ENCODE measurements around the gene LSM4. TPM values are rescaled to one million over a fixed set of nuclear protein-coding genes. Genes with fewer than 3 reads are reported as not detected.
A peak's percentile ranks its signal among the peaks of the same experiment; 100 is the strongest.
"Not testable (repeated sequence)": the region's sequence is repeated elsewhere in the genome, so short reads cannot be mapped to it uniquely, and the experiment has no call there.

The LSM4 gene
- total RNA-seq: 100 to 1,000 TPM in 2 of 6 experiments, 10 to 100 TPM in 4; 37.6 to 139 (median 47.3) TPM
- long read RNA-seq, transcript LSM4-203 (5 exons, 1,908 nt): major isoform, 26 of 31 reads
- long read RNA-seq, partial matches to known transcripts: 3 of 31 reads
- long read RNA-seq, other reads (novel, unspliced or antisense): 0 of 31 reads

DNA sequence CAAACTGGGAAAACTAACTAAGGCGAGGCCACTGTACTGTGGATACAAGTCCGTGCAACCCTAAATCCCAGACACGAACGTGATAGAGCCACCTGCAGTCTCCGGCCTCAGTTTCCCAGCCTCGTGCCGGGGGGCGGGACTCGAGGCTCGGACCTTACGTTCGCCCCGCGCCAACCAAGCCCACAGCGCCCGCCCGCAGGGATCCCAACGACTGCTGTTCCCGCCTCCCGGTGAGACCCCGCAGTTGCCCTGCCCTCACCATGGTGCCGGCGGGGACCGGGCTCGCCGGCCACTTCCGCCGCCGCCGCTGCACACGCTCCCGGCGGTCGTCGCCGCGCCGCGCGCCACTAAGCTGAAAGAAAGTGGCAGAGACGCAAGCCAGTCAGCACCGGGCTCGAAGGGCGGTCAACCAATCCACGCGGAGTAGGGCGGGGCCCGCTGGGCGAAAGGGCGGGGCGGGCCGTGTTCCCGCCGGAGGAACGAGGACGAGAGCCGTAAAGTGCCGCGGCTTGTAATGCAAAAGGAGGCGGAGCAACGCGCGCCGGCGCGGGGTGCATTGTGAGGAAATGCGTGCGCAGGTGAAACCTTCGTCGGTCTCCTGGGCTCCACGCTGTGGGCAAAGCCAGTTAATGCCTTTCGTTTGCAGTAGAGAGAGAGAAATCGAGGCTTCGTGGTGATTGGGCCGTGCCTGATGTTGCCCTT lies at the start of gene LSM4:
TSS of gene LSM4 (minus strand) at position 318 of the 702 bp plus-strand sequence. CDS start at position 262, 56 bp downstream.
- H3K4me3 ChIP-seq: peak within 1 kb of the TSS; percentile 64 to 97 (median 95)
- DNase-seq (peak; percentile 98 to 99 (median 98)), ATAC-seq (peak; percentile 87 to 94 (median 90))
- TF ChIP-seq POLR2A (IDR thresholded peaks at IDR 0.05): peak; percentile 94
- TF ChIP-seq, protein P1, sequence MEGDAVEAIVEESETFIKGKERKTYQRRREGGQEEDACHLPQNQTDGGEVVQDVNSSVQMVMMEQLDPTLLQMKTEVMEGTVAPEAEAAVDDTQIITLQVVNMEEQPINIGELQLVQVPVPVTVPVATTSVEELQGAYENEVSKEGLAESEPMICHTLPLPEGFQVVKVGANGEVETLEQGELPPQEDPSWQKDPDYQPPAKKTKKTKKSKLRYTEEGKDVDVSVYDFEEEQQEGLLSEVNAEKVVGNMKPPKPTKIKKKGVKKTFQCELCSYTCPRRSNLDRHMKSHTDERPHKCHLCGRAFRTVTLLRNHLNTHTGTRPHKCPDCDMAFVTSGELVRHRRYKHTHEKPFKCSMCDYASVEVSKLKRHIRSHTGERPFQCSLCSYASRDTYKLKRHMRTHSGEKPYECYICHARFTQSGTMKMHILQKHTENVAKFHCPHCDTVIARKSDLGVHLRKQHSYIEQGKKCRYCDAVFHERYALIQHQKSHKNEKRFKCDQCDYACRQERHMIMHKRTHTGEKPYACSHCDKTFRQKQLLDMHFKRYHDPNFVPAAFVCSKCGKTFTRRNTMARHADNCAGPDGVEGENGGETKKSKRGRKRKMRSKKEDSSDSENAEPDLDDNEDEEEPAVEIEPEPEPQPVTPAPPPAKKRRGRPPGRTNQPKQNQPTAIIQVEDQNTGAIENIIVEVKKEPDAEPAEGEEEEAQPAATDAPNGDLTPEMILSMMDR (IDR thresholded peaks at IDR 0.05): no peak
- intact Hi-C loops (cut with DNase I): loop anchor here (5.0 kb wide), 2 partner anchors 36 to 46 kb away; no protein-coding TSS in a partner anchor
- no peaks in the 10 kb centered on the region for H3K9me3 ChIP-seq
- no peaks in the 10 kb centered on the region for H3K27me3 ChIP-seq
- H3K36me3 ChIP-seq: no peaks in the 10 kb centered on the region
- WGBS (ENCODE audit: insufficient coverage, low coverage, low lambda C conversion rate, missing lambda C conversion rate): under 1% methylated on average over 45 of the region's 75 CpGs
- H3K27ac ChIP-seq: peak within 1 kb of the TSS; percentile 79 to 89 (median 82)
- peaks cover under 1 to 52% (median 23%) of the 10 kb centered on the region in 4 donors for H3K4me1 ChIP-seq

DNA sequence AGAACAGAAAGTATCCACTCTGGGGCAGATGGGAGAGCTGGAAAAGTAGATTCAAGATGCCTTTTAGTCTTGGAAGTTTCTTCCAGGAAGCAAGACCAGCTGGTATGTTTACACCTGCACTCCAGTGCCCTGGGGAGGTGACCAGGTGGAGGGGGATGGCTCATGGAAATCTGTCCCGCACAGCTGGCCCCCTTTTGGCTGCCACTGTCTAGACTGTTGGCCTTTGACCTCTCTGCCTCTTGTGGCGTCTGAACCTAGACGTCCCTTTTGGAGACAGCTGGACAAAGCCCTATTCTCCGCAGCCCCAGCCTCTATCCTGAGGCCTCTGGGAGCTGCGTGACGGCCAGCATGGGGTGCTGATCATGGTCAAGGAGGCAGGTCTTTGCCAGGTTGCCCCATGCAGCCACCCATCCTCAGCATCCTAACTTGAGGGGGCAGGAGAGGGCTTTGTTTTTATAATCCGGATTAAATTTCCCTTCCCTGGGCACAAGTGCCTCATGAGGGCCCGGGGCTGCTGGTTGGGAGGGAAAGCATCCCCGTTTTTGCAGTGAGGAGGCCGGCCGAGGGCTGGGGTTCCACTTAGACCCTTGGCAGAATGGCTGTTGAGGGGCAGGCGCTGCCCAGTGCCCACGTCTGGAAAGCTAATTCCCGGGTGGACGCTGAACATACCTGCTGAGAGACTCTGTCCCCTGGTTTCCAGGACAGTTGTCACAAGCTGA lies 45.8 kb upstream of the LSM4 start:
- H3K4me3 ChIP-seq: no peak overlapping the region
- DNase-seq (no peak), ATAC-seq (no peak)
- WGBS (ENCODE audit: insufficient coverage, low coverage, low lambda C conversion rate, missing lambda C conversion rate): 87% methylated on average over 5 of the region's 15 CpGs
- no peak overlapping the region for H3K27ac ChIP-seq
- TF ChIP-seq POLR2A (IDR thresholded peaks at IDR 0.05): no peak
- TF ChIP-seq, protein P1 (IDR thresholded peaks at IDR 0.05): no peak
- intact Hi-C loops (cut with DNase I): no loop called here
- peaks cover 0 to 16% (median 5%) of the 10 kb centered on the region in 4 donors for H3K4me1 ChIP-seq
- H3K36me3 ChIP-seq: peaks cover 0 to 7% (median 0%) of the 10 kb centered on the region in 4 donors
- H3K9me3 ChIP-seq: no peaks in the 10 kb centered on the region
- no peaks in the 10 kb centered on the region for H3K27me3 ChIP-seq

DNA sequence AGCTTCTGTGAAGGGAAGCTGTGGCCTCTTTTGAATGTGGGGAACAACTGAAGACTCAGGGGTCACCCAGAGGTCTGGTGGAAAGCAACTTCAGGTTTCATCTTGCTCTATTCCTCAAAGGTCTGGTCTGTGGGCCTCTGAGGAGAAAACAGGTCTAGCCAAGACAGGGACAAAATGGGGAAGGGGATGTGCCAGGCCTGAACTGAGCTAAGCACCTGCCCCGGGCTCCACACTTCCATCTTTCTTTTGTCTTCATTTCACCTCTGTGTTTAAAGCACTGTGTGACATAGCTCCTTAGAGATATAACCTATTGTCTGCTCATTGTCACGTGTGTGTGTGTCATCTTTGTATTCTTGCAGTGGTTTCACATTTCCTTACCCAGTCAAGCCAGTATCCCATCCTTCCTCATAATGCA lies 43.2 kb upstream of the LSM4 start:
- 89% methylated on average over 2 of the region's 2 CpGs for WGBS (ENCODE audit: insufficient coverage, low coverage, low lambda C conversion rate, missing lambda C conversion rate)
- H3K36me3 ChIP-seq: peaks cover 0 to 16% (median 5%) of the 10 kb centered on the region in 4 donors
- no peaks in the 10 kb centered on the region for H3K27me3 ChIP-seq
- H3K4me1 ChIP-seq: peaks cover 0 to 18% (median 5%) of the 10 kb centered on the region in 4 donors
- DNase-seq (no peak), ATAC-seq (peak in 1 of 4 donors; percentile 12)
- intact Hi-C loops (cut with DNase I): no loop called here
- no peak for TF ChIP-seq POLR2A (IDR thresholded peaks at IDR 0.05)
- TF ChIP-seq, protein P1 (IDR thresholded peaks at IDR 0.05): no peak
- no peaks in the 10 kb centered on the region for H3K9me3 ChIP-seq
- H3K4me3 ChIP-seq: no peak overlapping the region
- H3K27ac ChIP-seq: peak overlapping the region; percentile 51 to 90 (median 70)

DNA sequence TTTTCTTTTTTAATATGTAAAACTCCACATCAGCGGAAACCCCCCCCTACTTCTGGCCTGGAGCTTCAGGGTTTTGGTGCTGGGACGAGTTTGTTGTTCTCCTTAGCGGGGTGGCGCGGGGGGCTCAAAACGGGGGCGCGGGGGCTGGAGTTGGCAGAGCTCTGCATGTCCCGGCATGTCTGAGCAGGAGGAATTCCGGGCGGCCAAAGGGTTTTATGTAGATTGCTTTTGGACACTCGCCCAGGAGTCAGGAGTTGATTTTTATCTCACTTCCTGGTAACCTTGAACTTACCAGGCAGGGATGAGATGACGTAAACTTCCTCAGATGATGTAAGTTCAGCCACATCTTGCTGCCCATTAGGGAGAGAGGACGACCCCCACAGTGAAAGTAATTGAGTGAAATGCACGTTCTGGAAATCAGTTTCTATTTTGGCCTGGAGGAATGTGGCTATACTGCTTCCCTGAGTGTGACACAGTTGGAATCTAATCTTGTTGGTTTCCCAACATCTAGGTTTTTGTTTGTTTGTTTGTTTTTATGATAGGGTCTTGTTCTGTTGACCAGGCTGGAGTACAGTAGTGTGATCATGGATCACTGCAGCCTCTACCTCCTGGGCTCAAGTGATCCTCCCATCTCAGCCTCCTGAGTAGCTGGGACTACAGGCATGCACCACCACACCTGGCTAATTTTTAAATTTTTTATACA lies 42.1 kb upstream of the LSM4 start:
- TF ChIP-seq, protein P1 (IDR thresholded peaks at IDR 0.05): no peak
- peak; percentile 24 for TF ChIP-seq POLR2A (IDR thresholded peaks at IDR 0.05)
- intact Hi-C loops (cut with DNase I): no loop called here
- Histone ChIP-seq H3K9me3 (no peaks in the 10 kb centered on the region), H3K36me3 (peaks cover 0 to 19% (median 8%) of the 10 kb centered on the region in 4 donors), H3K27ac (peak overlapping the region; percentile 51 to 90 (median 70)), H3K27me3 (no peaks in the 10 kb centered on the region), H3K4me3 (no peak overlapping the region), H3K4me1 (peaks cover 0 to 18% (median 5%) of the 10 kb centered on the region in 4 donors)
- WGBS (ENCODE audit: insufficient coverage, low coverage, low lambda C conversion rate, missing lambda C conversion rate): 8% methylated on average over 3 of the region's 15 CpGs
- ATAC-seq (peak; percentile 73 to 80 (median 74)), DNase-seq (peak; percentile 76 to 82 (median 79))

DNA sequence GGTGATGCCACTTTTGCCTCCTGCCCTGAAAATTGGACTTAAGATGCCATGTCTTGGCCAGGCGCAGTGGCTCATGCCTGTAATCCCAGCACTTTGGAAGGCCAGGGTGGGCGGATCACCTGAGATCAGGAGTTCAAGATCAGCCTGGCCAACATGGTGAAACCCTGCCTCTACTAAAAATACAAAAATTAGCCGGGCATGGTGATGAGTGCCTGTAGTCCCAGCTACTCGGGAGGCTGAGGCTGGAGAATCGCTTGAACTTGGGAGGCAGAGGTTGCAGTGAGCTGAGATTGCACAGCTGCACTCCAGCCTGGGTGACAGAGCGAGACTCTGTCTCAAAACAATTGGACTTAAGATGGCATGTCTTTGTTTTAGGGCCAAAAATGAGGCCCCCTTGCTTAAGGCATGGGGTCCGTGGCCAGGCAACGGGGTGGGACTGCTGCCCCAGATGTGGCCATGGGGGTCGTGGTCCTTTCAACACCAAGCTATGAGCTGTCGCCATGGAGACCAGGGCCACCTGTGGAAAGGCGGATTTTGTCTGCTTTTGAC lies 41.5 kb upstream of the LSM4 start:
- H3K27me3 ChIP-seq; DNase-seq; intact Hi-C loops (cut with DNase I); H3K9me3 ChIP-seq; H3K4me3 ChIP-seq: not testable (repeated sequence)
- Histone ChIP-seq H3K27ac (peak overlapping the region; percentile 51 to 90 (median 70)), H3K4me1 (peaks cover 0 to 18% (median 5%) of the 10 kb centered on the region in 4 donors), H3K36me3 (peaks cover 0 to 25% (median 8%) of the 10 kb centered on the region in 4 donors)
- peak in 2 of 4 donors; percentile 4 to 24 for ATAC-seq
- WGBS (ENCODE audit: insufficient coverage, low coverage, low lambda C conversion rate, missing lambda C conversion rate): 33% methylated on average over 6 of the region's 11 CpGs

All from right lobe of liver (tissue), 6 donors.